ENCODE data around the gene VPS9D1.
"Not testable (repeated sequence)": the region's sequence is repeated elsewhere in the genome, so short reads cannot be mapped to it uniquely, and the experiment has no call there.

The VPS9D1 gene

DNA sequence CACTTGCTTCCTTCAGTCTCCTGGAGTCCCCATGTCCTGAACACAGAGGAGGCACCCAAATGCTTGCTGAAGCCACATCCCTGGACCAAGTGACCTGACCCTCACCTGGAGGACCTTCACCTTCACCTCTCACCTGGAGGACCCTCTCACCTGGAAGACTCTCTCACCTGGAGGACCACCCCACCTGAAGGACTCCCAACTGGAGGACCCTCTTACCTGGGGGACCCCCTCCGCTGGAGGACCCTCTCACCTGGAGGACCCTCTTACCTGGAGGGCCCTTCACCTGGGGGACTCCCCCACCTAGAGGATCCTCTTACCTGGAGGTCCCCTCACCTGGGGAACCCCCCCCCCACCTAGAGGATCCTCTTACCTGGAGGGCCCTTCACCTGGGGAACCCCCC is 34.8 kb downstream of the VPS9D1 start:
- TF ChIP-seq, protein P1, sequence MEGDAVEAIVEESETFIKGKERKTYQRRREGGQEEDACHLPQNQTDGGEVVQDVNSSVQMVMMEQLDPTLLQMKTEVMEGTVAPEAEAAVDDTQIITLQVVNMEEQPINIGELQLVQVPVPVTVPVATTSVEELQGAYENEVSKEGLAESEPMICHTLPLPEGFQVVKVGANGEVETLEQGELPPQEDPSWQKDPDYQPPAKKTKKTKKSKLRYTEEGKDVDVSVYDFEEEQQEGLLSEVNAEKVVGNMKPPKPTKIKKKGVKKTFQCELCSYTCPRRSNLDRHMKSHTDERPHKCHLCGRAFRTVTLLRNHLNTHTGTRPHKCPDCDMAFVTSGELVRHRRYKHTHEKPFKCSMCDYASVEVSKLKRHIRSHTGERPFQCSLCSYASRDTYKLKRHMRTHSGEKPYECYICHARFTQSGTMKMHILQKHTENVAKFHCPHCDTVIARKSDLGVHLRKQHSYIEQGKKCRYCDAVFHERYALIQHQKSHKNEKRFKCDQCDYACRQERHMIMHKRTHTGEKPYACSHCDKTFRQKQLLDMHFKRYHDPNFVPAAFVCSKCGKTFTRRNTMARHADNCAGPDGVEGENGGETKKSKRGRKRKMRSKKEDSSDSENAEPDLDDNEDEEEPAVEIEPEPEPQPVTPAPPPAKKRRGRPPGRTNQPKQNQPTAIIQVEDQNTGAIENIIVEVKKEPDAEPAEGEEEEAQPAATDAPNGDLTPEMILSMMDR (conservative IDR thresholded peaks at IDR 0.05; ENCODE audit: low read depth, low read length): no peak
- DNase-seq (ENCODE audit: low read depth): no peak
- no peak overlapping the region for H3K4me3 ChIP-seq (ENCODE audit: low read length)

DNA sequence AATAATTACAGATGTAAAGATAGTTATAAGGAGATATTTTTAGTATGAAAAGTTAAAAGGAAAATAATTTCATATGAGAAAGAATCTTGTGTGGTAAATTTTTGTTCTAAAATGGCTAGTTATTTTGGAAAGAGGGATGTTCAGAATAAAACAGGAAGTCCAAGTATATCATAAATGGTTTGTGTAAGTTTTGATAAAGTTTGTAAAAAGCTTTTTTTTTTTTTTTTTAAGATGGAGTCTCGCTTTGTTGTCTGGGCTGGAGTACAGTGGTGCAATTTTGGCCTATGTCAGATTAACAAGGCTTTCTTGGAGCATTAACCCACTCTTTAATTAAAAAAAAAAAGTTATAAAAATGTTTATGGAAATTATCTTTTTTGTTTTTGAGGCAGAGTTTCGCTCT is 42.4 kb downstream of the VPS9D1 start:
- TF ChIP-seq, protein P1 (conservative IDR thresholded peaks at IDR 0.05; ENCODE audit: low read depth, low read length): no peak
- H3K4me3 ChIP-seq (ENCODE audit: low read length): no peak overlapping the region
- no peak for DNase-seq (ENCODE audit: low read depth)

DNA sequence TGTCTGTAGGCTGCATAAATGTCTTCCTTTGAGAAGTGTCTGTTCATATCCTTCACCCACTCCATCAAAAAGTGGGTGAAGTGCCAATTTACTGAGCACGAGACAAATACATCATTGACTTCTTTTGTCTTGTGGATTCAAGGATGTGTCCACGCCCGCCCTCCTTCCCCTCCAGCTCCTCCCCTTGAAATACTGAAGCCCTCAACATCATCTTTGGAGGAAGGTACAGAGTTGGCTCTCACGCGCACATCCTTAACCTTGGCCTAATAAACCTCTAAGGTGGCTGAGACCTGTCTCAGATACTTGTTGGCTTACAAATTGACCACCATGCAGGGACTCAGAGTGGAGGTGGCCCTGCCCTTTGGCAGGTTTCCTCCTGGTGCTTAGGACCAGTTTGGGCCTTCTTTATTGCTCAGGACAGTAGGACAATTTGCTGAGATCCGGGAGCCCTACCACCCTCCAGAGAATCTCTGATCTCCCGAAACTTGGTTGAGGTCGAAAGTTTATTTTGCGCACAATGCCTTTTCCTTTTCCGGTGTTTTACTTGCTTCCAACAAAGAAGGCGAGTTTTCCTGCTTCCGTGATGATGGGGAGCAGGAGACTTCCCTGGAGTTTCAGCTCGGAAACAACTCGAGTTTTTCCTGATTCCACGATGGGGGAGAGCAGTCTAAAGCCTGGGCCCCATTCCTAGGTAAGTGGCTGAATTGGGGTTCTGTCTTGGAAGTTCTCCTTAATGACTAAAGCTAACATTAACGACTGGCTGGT is 48.3 kb downstream of the VPS9D1 start:
- TF ChIP-seq, protein P1 (conservative IDR thresholded peaks at IDR 0.05; ENCODE audit: low read depth, low read length): no peak
- no peak for DNase-seq (ENCODE audit: low read depth)
- H3K4me3 ChIP-seq (ENCODE audit: low read length): no peak overlapping the region

DNA sequence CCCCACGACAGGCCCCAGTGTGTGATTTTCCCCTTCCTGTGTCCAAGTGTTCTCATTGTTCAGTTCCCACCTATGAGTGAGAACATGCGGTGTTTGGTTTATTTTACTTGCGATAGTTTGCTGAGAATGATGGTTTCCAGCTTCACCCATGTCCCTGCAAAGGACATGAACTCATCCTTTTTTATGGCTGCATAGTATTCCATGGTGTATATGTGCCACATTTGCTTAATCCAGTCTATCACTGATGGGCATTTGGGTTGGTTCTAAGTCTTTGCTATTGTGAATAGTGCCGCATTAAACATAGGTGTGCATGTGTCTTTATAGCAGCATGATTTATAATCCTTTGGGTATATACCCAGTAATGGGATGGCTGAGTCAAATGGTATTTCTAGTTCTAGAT is 49.1 kb downstream of the VPS9D1 start:
- DNase-seq (ENCODE audit: low read depth); H3K4me3 ChIP-seq (ENCODE audit: low read length): not testable (repeated sequence)

DNA sequence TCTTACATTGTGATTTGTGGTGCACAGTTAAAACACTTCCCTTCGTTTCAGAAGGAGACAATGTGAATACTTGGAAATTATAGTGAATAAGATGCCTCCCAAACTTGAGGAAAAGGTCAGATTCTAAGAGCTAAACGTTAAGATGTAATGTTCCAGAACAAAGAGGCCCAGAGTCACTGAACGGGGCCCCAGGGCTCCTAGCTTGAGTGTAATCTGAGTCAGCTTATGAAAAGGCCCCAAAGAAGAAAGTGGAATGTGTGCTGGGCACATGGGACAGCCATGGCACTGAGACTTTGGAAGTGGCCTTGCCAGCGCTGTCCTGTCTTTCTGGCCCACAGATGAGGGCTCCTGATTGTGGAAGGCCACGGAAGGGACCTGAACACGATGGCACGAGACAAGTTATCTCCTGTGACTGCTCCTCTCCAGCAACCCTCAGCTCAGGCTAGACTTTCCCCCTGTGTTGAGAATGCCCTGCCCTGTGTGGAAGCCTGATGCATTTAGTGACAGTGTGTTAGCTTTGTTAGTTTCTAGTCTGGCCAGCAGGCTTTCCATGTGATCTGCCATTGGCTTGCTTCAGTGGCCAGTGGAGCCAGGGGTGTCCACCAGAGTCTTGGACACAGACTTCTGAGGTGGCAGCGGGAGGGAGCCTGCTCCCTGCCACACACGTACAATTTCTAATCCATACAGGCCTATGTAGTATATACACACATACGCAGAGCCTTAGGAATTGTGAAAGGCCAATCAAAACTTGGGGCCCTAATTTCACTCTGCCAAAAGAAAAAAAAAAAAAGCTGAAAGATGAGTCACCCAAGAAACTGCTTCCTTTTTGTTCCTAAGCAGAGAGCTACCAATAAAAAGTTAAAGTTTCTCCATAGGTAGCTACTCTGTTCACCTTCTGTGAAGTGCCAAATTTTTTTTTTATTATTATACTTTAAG is 49.9 kb downstream of the VPS9D1 start:
- TF ChIP-seq, protein P1 (conservative IDR thresholded peaks at IDR 0.05; ENCODE audit: low read depth, low read length): no peak
- DNase-seq (ENCODE audit: low read depth): no peak
- H3K4me3 ChIP-seq (ENCODE audit: low read length): no peak overlapping the region

DNA sequence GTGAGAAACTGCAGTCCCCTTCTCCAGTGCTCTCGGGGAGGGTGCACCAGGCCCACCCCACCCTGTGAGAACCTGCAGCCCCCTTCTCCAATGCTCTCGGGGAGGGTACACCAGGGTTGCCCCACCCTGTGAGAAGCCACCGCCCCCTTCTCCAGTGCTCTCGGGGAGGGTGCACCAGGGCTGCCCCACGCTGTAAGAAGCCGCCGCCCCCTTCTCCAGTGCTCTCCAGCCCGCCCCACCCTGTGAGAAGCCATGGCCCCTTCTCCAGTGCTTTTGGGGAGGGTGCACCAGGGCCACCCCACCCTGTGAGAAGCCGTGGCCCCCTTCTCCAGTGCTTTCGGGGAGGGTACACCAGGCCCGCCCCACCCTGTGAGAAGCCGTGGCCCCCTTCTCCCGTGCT is 50.9 kb downstream of the VPS9D1 start:
- TF ChIP-seq, protein P1 (conservative IDR thresholded peaks at IDR 0.05; ENCODE audit: low read depth, low read length): no peak
- DNase-seq (ENCODE audit: low read depth): no peak
- no peak overlapping the region for H3K4me3 ChIP-seq (ENCODE audit: low read length)

DNA sequence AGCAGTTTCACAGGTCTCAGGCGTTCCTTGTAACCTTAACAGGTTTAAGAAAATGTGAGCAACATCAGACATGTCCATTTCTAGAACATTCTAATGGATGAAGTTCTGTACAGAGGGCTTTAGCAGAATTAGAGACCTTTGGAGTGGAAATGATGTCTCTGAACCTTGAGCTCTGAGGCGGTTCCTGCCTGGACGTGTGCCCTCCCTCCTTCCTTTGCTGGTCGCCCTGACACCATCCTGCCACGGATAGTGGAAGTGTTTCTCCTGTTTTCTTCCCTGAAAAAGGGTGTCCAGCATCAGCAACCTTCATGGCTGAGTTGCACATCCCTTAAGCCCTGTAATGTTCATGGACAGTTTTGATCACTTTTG is 51.9 kb downstream of the VPS9D1 start:
- no peak for DNase-seq (ENCODE audit: low read depth)
- H3K4me3 ChIP-seq (ENCODE audit: low read length): no peak overlapping the region
- TF ChIP-seq, protein P1 (conservative IDR thresholded peaks at IDR 0.05; ENCODE audit: low read depth, low read length): no peak

Measured in retinal pigment epithelial cell (primary cell).